ENCODE data around the gene GABRR2. TPM values are rescaled to one million over a fixed set of nuclear protein-coding genes. Genes with fewer than 3 reads are reported as not detected.

The GABRR2 gene
- total and polyA plus RNA-seq, 10 of the 15 experiments (the other 5 are each of a cell fraction or from before 2014, with no cell fraction given), result 0.16 to 0.72 (median 0.32) TPM; not detected in 2

DNA sequence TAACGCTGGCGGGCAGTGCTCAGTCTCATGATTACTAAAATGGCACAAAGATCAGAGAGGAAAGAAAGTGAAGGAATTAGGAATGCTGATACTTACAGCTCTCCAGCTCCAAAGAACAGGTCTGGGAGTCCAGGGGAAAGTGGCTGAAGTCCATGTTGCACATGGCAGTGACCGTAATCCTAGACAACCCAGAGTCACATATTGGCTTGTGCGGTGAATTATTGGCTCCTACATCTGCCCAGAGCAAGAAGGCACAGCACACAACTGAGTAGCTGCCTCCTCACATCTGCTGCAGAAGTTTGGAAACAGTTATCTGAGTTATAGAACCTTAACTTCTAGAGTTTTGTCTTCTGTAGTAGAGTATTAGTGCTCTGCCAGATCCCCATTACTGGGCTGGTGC, 47.2 kb downstream of the GABRR2 start:
- CTCF ChIA-PET, result no interaction called here

More for the DNA sequence above, 47.2 kb downstream of the GABRR2 start:
- no peaks in the 10 kb centered on the region for H3K27me3 ChIP-seq (replicated peaks in 1 of 2; ENCODE audit: control insufficient read depth in 2 of 2, insufficient read depth in 2 of 2, low read length in 1 of 2)
- ChIA-PET RAD21 (ENCODE audit: unreplicated experiment) (interaction anchor here (0.7 kb wide), 1 partner anchor 284 kb away, joined by 3 read pairs; no protein-coding TSS in a partner anchor), POLR2A (no interaction called here), SMC1A (ENCODE audit: uncharacterized antibody, unreplicated experiment) (interaction anchor here (0.6 to 2.1 kb wide), 4 partner anchors 14 to 295 kb away, joined by 3 to 6 read pairs (median 4); no protein-coding TSS in a partner anchor)
- intact Hi-C loops (cut with micrococcal nuclease; ENCODE audit: unreplicated experiment) (no loop called here), in situ Hi-C loops (cut with MboI) (no loop called here)
- peaks cover 22% of the 10 kb centered on the region for H3K4me1 ChIP-seq (ENCODE audit: control insufficient read depth, insufficient read depth, low read length)
- BruUV-seq (replicated peaks), result no TSS peak
- H4K20me1 ChIP-seq (ENCODE audit: control insufficient read depth, insufficient read depth), result no peaks in the 10 kb centered on the region
- no peak overlapping the region for H3K9ac ChIP-seq (ENCODE audit: control insufficient read depth, insufficient read depth, low read length)
- DNase-seq (ENCODE audit: low read depth, low spot score), result no peak
- 97% methylated on average over 4 of the region's 4 CpGs for WGBS (ENCODE audit: insufficient coverage, insufficient replicate concordance, low lambda C conversion rate, missing lambda C conversion rate)
- no peaks in the 10 kb centered on the region for H3K9me3 ChIP-seq (replicated peaks; ENCODE audit: control insufficient read depth, insufficient read depth, low read length)
- H3K36me3 ChIP-seq (ENCODE audit: control insufficient read depth in 2 of 2, insufficient read depth in 2 of 2, low read length in 1 of 2), result no peaks in the 10 kb centered on the region
- H2AFZ ChIP-seq (ENCODE audit: control insufficient read depth, low read depth, low read length), result no peak overlapping the region
- H3K27ac ChIP-seq (ENCODE audit: control insufficient read depth, insufficient read depth), result no peak overlapping the region
- no peak overlapping the region for H3K4me2 ChIP-seq (ENCODE audit: control insufficient read depth, insufficient read depth)
- no peak for ATAC-seq
- no peak for TF ChIP-seq YBX1 (IDR thresholded peaks at IDR 0.05)
- no peak for TF ChIP-seq POU2F2 (IDR thresholded peaks at IDR 0.05; ENCODE audit: borderline replicate concordance, low read depth, low read length)
- no peak for TF ChIP-seq ZBTB40 (IDR thresholded peaks at IDR 0.05; ENCODE audit: borderline replicate concordance)
- TF ChIP-seq, protein P1, sequence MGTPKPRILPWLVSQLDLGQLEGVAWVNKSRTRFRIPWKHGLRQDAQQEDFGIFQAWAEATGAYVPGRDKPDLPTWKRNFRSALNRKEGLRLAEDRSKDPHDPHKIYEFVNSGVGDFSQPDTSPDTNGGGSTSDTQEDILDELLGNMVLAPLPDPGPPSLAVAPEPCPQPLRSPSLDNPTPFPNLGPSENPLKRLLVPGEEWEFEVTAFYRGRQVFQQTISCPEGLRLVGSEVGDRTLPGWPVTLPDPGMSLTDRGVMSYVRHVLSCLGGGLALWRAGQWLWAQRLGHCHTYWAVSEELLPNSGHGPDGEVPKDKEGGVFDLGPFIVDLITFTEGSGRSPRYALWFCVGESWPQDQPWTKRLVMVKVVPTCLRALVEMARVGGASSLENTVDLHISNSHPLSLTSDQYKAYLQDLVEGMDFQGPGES (IDR thresholded peaks at IDR 0.05), result no peak
- TF ChIP-seq RAD51 (IDR thresholded peaks at IDR 0.05), result no peak
- TF ChIP-seq SMARCA5 (IDR thresholded peaks at IDR 0.05), result no peak
- TF ChIP-seq ATF2 (IDR thresholded peaks at IDR 0.05; ENCODE audit: low read length), result no peak
- no peak for TF ChIP-seq RUNX3 (IDR thresholded peaks at IDR 0.05; ENCODE audit: low read length)
- FAIRE-seq, result no peak
- H3K79me2 ChIP-seq (ENCODE audit: control insufficient read depth, insufficient read depth, low read length), result no peaks in the 10 kb centered on the region
- H3K4me3 ChIP-seq, result no peak overlapping the region
